ENCODE measurements around the gene PGD.
A peak's percentile ranks its signal among the peaks of the same experiment; 100 is the strongest.
"Not testable (repeated sequence)": the region's sequence is repeated elsewhere in the genome, so short reads cannot be mapped to it uniquely, and the experiment has no call there.

PGD gene

DNA sequence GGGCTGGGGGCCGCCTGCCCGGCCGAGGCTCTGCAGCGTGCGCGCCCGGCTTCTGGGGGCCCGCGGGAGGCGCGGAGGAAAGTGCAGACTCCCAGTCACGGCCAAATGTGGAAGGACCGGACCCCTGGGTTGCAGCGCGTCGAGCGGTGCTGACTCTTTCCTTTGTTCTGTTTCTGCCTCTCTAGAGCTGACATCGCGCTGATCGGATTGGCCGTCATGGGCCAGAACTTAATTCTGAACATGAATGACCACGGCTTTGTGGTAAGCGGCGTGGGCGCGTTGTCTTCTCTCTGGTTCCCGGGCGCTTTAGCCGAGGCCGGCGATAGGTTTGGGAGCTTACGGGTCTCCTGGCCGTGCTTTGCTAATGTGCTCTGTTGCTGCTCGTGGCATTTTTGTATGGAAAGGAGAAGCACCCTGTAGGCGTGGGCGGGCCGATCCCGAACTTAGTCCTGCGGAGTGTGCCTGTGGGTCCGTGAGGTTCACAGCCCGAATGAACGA, 629 bp downstream of the PGD start:
- DNase-seq = no peak

DNA sequence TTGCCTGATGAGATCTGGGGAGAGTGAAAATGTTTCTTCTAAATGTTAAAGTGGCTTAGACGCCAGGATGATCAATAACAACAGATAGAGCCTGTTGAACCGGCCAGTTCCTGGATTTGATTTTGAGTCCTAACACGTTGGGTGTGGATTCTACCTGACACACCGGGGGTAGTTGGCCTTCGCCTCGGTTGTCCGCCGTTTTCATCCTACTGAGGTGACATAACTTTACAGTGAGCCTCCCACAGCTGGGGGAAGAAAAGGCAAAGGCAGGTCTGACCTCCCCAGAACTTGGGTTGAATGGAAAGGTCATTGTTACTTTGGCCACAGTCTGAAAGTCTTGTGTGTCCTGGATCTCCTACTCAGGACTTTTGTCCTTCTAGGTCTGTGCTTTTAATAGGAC, 1.1 kb downstream of the PGD start:
- DNase-seq = no peak

DNA sequence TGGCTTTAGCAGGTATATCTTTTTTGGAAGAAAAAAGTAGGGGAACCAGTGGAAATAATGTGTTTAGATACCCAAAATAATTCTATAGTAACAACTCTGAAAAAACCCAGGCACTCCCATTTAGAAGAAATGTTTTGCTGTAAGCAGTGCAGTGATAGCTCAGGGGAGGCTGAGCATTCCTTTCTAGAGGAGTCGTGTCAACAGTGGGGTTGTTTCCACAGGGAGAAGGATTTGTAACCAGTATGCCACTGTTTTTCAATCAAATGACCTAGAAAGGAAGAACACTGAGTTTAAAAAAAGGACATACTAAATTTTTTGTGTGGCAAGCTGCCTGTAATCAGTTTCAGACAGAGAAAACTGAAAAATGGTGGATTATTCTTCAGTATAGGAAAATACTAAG, 2.4 kb downstream of the PGD start:
- DNase-seq = no peak

DNA sequence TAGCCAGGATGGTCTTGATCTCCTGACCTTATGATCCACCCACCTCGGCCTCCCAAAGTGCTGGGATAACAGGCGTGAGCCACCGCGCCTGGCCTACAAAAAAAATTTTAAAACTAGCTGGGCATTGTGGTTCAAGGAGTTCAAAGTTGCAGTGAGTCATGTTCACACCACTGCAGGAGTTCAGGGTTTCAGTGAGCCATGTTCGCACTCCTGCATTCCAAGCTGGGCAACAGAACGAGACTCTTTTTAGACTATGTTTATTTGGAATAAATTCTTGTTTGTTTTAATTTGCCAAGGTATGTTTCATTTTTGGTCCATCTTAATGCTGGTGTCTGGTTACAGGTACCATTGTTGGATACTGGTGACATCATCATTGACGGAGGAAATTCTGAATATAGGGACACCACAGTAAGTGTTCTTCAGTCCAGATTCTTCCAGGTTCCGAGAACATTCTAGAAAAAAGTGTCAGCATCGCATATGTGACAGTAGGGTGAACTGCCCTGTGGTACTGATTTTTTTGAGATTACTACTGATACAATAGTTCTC, 3.9 kb downstream of the PGD start:
- DNase-seq = no peak

DNA sequence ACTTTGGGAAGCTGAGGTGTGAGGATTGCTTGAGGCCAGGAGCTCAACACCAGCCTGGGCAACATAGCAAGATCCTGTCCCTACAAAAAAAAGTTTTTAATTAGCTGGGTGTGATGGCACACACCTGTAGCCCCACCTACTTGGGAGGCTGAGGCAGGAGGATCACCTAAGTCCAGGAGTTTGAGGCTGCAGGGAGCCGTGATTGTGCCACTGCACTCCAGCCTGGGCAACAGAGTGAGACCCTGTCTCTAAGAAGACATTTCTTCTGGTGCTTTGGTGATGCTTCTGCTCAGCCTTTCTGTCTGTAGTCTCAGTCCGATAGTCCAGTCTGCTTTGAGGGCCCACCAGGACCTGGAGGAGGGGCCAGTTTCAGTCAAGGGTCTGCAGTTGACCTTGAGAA, 8.3 kb downstream of the PGD start:
- DNase-seq = no peak

DNA sequence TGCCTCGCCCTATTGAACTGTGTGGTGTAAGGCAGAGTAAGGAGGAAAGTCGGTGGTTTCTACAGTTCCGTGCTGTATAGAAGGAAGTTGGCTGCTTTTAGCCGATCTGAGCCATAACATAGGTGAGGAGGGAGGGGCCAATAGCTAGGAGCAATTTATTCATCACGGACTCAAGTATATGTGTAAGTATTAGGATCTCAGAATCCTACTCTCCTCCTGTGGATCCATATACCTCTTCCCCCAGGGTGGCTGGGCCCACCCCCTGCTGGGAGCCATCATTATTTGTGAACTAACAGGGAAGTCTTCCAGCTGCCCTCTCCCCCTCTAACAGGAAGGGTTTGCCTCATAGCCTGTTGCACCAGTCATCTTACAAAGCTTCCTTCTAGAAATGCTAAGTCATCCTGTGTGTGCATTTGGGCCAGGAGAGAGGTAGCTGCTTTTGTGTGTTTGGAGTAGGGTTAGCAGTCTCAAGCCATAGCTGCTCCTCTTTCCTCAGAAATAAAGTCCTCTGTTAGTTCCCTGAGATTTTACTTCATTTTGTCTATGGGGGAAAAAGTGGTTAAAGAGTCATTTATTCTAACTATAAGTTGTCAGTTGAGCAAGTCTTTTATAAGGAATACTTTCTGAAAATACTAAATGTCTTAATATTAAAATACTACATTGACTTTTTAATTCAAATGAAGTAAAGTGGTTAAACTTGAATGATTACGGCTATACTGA, 16.5 kb downstream of the PGD start:
- peak in 1 of 2 donors; percentile 43 for DNase-seq

DNA sequence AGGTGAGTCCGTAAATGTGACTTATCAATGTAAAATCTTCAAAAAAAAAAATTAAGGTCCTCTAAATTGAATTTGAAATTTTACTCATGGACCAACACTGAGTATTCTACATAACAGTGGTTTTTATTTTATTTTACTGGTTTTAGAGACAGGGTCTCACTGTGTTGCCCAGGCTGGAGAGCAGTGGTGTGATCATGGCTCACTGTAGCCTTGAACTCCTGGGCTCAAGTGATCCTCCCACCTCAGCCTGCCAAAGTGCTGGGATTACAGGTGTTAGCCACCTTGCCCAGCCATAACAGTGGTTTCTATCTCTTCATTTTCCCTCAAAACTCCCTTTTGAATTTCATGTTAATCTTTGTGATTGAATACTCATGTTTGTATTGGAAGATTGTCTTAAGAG, 17.1 kb downstream of the PGD start:
- DNase-seq = not testable (repeated sequence)

DNA sequence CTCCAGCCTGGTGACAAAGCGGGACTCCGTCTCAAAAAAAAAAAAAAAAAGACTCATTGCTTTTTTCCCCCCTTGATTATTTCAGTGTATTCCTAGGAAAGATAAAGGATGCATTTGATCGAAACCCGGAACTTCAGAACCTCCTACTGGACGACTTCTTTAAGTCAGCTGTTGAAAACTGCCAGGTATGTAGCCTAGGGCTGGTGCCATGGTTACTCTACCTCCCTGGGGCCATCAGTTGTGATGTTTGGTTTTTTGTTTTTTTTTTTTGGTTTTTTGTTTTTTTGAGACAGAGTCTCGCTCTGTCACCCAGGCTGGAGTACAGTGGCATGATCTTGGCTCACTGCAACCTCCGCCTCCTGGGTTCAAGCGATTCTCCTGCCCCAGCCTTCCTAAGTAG, 19.9 kb downstream of the PGD start:
- not testable (repeated sequence) for DNase-seq

DNA sequence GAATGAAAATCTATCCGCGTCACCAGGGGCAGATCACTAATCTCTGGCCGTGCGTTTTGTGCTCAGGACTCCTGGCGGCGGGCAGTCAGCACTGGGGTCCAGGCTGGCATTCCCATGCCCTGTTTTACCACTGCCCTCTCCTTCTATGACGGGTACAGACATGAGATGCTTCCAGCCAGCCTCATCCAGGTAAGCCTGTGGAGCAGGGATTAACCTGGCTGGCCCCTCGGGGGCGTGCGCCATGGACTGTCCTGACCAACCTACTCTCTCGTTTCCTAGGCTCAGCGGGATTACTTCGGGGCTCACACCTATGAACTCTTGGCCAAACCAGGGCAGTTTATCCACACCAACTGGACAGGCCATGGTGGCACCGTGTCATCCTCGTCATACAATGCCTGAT, 20.5 kb downstream of the PGD start:
- DNase-seq = no peak

DNA sequence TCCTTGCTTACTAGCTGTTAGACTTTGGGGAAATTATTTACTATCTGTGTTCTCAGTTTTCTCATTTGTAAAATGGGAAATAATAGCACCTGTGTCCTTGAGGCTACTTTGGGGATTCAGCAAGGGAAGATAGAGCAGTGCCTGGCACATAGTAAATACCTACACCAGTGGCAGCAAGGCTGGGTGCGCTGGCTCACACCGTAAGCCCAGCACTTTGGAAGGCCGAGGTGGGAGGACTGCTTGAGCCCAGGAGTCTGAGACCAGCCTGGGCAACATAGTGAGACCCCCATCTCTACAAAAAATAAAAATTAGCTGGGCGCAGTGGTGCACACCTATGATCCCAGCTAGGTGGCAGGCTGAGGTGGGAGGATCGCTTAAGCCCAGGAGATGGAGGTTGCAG, 22.8 kb downstream of the PGD start:
- DNase-seq = no peak

DNA sequence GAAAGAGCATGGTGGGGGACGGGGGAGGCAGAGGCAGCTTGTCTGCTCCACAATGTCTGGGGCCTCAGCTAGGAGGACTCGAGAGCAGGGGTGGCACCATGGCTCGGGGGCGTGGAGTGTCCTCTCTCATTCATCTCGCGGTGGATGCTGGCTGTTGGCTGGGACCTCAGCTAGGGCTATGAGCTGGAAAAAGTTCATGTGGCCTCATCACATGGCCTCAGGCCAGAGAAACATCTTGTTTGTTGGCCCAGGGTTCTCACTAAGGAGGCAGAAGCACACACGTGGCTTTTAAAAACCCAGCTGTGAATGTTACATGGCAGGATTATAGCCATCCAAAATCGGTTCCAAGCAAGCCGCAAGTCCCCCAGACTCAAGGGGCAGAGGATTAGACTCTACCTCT, 25.2 kb downstream of the PGD start:
- no peak for DNase-seq

DNA sequence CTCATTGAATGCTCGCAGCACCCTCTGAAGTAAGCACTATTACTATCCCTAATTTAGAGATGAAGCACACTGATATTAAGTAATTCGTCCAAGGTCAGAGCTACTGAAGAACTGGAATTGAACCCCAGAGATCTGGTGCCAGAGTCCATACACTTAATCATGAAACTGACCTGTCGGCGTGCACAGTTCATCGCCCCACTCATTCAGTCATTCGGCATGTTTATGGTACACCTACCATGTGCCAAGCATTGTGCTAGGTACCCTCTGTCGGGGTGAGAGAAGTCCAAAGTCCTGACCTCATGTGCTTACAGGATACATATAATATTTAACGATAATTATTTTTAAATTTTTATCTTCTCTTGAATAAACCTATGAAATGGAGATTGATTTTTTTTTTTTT, 25.8 kb downstream of the PGD start:
- DNase-seq = no peak

DNA sequence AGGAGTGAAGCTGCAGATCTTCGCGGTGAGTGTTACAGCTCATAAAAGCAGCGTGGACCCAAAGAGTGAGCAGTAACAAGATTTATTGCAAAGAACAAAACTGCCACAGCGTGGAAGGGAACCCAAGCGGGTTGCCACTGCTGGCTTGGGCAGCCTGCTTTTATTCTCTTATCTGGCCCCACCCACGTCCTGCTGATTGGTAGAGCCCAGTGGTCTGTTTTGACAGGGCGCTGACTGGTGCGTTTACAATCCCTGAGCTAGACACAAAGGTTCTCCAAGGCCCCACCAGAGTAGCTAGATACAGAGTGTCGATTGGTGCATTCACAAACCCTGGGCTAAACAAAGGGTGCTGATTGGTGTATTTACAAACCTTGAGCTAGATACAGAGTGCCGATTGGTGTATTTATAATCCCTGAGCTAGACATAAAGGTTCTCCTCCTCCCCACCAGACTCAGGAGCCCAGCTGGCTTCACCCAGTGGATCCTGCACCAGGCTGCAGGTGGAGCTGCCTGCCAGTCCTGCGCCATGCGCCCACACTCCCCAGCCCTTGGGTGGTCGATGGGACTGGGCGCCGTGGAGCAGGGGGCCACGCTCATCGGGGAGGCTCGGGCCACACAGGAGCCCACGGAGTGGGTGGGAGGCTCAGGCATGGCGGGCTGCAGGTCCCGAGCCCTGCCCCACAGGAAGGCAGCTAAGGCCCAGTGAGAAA, 27.1 kb downstream of the PGD start:
- DNase-seq = not testable (repeated sequence)

DNA sequence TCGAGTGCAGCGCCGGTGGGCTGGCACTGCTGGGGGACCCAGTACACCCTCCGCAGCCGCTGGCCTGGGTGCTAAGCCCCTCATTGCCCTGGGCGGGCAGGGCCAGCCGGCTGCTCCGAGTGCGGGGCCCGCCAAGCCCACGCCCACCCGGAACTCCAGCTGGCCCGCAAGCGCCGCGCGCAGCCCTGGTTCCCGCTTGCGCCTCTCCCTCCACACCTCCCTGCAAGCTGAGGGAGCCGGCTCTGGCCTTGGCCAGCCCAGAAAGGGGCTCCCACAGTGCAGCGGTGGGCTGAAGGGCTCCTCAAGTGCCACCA, 27.6 kb downstream of the PGD start:
- DNase-seq = not testable (repeated sequence)

DNA sequence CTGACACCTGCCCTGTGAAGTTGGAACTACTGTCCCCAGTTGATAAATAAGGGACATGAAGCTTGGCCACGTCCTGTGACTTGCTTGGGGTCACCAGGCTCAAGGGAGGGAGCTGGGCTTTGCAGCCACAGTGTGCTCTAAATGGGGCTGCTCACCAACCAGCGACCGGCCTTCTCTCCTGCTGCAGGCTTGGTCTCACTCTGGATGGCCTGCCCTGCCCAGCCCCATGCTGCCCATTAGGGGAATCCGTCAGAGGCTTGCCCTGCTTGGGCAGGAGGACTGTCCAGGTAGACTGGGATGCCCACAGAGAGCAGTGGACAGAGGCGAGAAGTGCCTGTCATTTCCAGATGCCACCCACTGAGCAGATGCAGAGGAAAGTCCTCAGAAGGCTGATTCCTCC, 30.1 kb downstream of the PGD start:
- no peak for DNase-seq

DNA sequence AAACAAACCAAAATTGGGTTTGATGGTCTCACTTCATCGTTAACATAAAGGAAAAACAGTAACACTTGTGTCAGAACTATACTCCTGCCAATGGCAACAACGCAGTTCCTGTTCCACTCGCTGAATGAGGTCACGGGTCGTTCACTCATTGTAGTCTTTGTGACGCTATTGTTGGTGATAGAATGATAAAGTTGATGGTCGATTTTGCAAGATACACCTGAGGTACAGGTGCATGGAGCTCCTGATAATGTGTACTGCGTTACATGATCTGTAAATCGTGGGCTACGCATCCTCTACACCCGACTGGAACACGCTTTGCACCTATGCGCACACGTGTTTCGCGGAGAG, 31.0 kb downstream of the PGD start:
- DNase-seq = peak; percentile 5 to 47

DNA sequence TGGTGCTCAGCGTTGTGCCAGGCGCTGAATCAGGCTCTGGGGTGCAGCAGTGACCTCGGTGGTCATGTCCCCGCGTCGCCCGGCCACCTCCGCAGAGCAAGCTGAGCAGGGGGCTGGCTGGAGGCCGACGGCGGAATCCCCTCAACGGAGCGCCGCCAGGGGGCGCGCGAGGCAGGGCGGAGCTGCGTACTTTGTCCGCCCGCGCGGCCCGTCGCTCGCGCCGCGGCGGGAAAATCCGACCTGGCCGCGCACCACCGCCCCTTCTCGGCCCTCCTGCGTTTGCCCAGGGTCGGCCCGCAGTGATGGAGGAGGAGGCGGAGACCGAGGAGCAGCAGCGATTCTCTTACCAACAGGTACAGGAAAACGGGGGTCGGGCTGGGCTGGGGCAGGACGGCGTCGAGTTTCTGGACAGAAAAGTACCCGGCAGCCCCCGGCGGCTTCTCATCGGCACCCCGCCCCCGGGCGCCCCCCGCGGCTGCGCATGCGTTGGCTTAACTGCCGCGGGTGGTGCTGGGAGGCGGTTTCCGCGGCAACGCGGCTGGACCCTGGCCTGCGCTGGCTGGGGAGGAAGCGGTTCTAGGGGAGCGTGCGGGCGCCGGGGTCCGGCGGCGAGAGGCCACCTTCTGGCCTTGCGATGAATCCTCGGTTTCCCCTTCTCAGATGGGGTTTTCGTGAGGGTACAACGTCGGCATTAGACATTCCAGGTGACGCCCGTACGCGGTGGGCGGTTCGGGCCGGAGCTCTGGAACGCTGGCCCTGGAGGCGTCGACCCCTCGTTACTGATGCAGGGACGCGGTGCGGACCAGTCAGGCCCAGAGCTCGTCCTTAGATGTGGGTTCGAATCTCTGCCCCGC, 31.6 kb downstream of the PGD start, which contains the start of gene CENPS:
Gene CENPS, plus strand, starts transcription at position 218 of the 854 bp plus-strand sequence. Its CDS starts 85 bp downstream, at position 303.
- peak; percentile 80 to 92 for DNase-seq

DNA sequence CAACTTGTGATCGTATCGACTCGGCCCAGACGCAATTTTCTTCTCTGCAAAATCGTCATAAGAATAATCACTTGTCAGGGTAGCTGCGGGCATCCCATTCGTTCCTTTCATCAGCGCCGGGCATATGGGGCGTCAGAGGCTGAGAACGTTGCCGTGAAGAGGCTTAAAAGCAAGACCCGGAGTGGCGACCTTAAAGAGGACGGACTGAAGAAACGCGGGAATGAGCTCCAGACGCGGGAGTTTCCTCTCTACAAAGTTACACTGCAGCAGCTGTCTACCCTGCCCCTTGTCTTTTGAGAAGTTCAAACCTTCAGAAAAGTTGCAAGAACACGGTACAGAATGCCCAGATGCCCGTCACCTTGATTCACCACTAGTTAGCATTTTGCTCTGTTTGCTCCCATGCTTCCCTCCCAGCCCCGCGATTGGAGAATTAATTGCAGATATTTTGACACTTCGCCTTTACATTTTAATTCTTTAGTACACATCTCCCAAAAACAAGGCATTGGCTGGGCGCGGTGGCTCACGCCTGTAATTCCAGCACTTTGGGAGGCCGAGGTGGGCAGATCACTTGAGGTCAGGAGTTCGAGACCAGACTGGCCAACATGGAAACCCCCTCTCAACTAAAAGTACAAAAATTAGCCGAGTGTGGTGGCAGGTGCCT, 32.3 kb downstream of the PGD start:
- no peak for DNase-seq

DNA sequence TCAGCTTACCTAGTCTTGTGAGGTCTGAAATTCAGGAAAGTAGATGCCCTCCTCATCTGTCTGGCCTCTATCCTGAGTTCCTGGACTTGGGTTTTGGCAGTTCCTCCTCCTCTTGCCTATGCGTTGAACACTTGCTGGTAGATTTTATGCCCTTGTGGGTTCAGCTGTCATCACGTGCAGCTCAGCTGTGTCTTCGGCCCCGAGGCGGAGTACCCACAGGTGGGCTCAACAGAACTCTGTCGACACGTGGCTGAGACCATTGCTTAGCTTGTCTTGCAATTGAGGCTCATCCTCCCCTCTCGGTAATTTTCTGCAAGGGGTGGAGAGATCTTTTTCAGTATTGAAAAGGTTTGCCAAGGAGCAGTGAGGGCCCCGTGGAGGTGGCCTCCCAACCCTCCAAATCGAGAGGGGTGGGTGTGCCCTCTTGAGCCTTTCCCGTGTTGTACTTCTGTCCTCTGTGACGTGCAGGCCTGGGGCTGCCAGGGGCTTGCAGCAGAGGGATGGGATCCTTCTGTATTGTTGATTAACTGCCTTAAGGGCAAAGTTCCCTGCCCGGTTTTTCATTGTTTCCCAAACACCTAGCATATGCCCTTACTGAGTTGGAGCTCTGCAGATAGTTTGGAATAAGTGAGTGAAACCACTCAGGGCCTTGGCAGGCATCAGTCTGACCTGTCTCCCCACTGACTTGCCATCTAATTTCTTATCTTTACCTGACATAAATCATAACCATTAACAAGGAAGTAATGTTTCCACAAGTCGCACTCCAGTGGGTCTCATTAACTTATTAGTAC, 34.2 kb downstream of the PGD start:
- no peak for DNase-seq

DNA sequence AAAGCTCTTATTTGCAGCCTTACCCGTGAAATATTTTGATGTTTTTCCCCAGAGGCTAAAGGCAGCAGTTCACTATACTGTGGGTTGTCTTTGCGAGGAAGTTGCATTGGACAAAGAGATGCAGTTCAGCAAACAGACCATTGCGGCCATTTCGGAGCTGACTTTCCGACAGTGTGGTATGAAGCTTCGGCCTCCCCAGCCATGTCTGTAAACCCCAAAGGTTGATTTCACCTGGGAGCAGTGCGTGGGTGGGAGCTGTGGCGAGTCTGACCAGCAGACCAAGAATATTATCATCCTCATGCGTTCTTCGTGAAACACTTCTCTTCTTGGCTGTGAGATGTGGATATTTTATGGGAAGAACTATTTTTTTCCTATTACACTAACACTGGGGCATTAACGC, 34.9 kb downstream of the PGD start:
- DNase-seq = no peak

DNA sequence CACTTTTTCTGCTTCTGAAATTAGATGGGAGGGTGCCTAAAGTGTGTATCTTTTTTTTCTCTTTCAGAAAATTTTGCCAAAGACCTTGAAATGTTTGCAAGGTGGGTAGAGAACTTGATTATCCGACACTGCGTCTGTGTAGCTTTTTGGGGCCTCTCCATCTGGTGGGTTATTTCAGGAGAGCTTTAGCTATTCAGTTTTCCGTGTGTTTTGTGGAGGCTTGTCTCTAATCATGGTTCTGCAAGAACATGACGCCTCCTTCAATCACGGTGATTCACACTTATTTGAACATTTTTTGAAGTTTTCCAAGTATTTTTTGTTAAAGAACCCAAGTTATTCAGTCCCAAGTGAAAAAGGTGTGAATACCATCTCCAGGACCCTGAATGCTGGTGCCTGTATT, 35.7 kb downstream of the PGD start:
- DNase-seq = no peak

DNA sequence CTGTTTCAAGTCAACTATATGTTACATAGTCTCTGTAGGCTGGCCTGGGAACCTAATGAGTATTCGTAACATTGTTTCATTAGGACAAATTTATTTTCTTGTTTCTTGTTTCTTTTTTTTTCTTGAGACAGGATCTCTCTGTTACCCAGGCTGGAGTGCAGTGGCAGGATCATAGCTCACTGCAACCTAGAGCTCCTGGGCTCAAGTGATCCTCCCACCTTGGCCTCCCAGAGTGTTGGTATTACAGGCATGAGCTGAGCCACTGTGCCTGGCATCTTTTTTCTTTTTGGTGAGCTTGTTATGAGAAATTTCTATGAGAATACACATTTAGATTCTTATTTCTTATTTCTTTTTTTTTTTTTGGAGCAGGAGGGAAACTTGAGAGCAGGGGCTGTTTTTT, 38.2 kb downstream of the PGD start:
- DNase-seq = no peak

All from CD4-positive, alpha-beta T cell treated with Interferon alpha-2 for 1 hour (primary cell).